GM18520 (cell line): ENCODE data around the gene AP3M1.

Experiments
- ATAC-seq: cut with Tn5 transposase; IDR thresholded peaks from one replicate; pipeline ENCODE4 v1.9.1; 2021; ENCODE audit not compliant: unreplicated experiment

The AP3M1 gene

DNA sequence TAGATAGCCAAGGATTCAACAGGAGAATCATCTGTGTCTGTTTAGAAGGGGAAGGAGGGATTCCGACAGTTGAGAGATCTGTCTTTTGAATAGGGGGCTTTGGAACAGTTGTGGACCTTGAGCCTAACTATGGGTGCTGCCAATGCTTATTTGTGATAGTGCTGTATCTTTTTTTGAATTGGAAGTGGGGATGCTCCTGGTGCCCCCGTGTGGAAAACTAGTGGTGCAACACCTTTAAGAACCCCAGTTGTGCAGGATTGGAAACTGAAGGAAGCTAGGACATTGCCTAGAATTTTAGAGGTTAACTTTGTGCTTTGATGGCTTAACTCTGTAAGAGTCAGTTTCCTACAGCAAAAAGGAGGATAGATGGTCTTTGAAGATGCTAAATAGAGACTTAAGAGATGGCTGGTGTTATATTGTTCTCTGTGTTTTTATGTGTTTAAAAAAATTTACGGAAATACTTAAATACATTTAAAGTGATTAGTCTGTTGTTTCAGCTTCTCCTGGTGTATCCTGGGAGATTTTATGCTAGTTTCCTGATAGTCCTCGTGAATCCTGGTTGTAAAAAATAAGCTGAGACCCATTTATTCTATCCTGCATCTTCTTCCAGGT, 69.3 kb downstream of the AP3M1 start:
- no peak for ATAC-seq

DNA sequence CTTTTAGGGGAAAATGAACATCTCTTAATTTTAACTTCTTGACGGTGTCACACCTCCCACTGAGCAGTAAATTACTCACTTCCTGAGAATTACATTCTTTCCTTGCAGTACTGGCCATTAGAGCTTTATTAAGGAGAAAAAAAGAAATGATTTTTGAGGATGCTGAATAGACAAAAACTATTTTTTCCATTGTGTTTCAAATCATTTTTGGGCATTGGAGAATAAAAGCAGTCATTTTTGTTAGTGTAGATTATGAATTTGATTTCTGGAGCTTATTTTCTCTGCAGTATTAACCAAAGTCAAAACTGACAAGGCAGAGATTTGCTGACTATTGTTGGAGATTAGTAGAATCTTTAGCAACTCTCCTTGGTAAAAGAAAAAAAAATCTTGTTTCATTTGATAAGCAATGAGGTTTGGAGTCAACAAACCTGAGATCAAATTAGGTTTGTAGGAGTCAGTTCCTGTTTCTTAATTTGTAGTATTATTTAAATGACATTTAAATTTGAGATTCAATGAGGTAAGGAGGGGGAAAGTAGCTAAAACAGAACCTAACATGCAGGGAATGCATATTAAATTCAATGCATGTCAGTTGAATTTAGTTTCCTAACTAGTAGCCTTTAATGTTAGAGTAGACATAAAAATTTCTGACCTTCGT, 70.6 kb downstream of the AP3M1 start:
- ATAC-seq = no peak

DNA sequence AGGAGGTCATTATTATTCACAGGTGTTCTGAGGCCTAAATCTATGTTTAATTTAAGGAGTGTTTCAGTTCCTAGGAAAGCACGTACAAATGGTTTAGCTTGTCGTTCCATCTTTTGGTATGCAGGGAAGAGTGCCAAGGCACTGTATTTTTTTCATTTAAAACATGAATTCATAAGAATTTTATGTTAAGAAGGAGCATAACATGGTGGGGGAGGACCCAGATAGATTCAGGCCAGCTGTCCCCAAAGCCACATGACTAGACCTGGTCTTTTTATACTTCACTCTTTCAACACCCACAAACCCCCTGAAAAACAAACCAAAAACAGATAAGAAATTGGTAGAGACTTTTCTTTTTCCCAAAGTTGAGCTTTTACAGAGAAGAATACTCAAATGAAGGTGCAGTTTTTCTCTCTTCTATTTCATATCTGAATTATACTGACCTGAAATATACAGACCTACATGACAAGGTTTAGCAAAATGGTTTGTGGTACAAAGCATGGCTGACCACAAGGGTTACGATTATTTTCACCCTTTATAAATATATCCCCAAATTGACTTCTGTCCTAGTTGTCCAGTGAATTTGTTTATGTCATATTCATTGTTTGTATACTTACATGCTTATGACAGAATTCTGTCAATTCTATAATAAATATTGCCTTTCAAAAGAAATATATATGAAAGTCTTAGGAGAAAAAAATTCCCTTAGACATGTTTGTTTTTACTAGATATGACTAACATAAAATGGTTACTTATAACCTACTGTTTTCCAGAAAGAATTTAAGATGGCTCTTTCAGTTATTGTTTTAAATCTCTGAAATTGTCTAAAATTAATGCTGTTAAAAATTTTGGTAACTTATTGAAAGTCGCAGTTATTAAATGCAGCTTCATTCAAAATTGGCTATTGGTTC, 71.3 kb downstream of the AP3M1 start:
- no peak for ATAC-seq

DNA sequence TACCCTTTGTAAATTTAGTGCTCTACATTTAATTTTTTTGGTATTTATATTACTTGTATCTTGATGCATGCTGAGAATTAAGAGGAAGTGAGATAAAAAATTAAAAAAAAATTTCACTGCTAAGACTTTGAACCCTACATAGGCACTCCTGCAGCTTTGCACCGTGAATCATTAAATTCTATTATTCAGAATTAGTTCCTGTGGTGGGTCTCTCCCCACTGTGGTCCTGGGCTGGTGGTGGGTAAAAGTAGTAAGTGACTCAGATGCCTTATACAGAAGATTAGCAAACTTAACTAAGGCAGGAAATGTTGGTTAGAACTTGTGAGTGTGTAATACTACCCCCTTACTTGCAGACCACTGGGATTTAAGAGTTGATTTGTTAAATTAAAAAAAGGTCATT, 72.6 kb downstream of the AP3M1 start:
- ATAC-seq = peak; percentile 33

DNA sequence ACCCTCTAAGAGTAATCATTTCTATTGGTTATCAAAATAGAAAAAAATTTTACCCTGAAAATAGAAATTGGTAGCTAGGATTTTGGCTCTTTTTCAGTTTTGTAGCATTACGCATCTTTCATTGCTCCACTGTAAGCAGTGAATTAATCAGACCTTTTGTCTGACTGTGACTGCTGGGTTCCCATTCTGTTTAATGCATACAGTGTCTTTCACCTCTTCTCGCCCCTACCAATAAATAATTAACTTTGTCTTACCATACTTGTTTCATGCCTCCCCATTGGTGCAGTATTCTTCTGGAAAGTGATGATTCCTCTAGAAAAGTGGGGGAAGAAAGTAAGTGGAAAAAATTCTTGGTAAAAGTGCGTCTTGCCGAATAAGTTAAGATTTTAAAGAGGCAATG, 73.2 kb downstream of the AP3M1 start:
- ATAC-seq = no peak

DNA sequence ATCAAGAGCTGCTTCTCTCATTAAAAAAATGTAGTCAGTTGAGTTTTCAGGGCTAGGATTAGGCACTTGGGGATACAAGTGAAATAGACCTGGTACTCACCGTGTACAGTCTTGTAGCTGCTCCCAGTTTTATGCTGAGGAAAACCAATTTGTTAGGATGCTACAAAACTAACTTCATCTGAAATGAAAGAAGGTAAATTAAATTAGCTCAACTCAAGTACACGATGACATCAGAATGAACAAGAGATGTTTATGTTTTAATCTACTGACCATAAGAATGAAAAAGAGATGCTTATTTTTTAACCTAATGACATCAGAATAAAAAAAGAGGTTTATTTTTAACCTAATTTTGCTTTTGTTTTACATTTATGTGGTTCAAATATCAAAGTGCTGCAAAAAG, 73.7 kb downstream of the AP3M1 start:
- no peak for ATAC-seq

DNA sequence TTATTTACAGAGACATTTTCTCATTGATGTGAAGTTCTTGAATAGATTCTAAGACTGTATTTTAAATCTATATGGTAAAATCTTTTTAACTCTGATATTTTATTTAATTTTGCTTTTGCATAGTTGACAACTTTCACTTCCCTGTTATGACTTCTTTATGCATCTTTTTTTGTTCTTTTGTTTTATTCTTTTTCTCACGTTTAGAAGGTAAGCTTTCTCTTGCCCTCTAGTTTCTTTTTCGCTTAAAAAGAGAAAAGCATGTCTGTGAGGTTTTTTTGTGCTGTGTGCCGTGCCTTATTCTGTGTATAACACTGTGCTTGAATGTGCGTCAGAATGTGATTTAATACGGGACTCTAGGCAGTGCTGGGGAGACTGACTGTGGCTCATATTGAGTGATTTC, 74.7 kb downstream of the AP3M1 start:
- ATAC-seq = no peak

DNA sequence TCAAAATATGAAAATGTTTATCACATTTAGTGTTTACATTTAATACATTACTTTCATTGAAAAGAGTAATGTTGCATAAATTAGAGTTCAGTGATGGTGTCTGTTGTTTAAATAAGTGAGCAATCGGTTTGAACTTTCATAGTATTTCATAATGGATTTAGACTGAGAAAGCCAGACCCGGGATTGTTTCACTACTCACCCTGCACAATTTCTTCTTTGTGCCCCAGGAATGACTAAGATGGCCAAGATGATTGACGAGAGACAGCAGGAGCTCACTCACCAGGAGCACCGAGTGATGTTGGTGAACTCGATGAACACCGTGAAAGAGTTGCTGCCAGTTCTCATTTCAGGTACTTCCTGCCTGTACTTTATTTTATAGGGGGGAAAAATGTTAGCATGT, 78.1 kb downstream of the AP3M1 start:
- no peak for ATAC-seq

DNA sequence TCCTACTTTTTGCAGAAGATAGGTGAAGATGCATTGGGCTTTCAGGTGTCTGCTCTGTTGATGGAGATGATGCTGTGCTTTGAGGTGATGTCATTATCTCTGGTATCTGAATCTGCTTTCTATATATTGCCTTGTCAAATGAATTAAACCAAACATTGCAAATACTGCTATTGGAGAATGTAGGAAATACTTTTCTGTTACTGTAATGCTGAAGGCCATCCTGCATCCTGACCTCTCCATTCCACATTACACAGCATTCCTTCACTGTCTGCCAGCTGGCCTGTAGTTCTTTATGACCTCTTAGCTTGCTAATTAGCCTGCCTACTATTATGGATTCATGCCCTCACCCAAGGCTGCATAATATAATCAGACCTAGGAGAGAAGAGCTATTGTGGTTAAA, 79.5 kb downstream of the AP3M1 start:
- ATAC-seq = no peak
